Cardiac septum (tissue), 1 donor: ENCODE data around the gene SCRT2. TPM values are rescaled to one million over a fixed set of nuclear protein-coding genes. Genes with fewer than 3 reads are reported as not detected.

Source experiments
- DNase-seq: peaks from one replicate; pipeline ENCODE4 v3.0.0-alpha.2; 2020; ENCODE audit warnings: low spot score
- intact Hi-C: fragments of 100-400 bp; cut with DNase I; formaldehyde crosslinking; loops from one replicate; pipeline ENCODE4 v1.14.0; 2022
- long read RNA-seq: library from polyadenylated mRNA; unstranded; transcript quantifications from one replicate; pipeline ENCODE4 v2.0.0, GENCODE V29; 2021
- total RNA-seq: library from RNA; stranded (reverse); fragmentation: NEBNext Ultra II Directional; extraction: Animal tissue kit (Norgen Biotek cat#: 25700); gene quantifications from one replicate; pipeline ENCODE4 v1.2.1, GENCODE V29; 2021
- donor health status: DM: no; HTN: no; CAD: no.

Gene SCRT2
- total RNA-seq: not detected
- long read RNA-seq: 0 reads

DNA sequence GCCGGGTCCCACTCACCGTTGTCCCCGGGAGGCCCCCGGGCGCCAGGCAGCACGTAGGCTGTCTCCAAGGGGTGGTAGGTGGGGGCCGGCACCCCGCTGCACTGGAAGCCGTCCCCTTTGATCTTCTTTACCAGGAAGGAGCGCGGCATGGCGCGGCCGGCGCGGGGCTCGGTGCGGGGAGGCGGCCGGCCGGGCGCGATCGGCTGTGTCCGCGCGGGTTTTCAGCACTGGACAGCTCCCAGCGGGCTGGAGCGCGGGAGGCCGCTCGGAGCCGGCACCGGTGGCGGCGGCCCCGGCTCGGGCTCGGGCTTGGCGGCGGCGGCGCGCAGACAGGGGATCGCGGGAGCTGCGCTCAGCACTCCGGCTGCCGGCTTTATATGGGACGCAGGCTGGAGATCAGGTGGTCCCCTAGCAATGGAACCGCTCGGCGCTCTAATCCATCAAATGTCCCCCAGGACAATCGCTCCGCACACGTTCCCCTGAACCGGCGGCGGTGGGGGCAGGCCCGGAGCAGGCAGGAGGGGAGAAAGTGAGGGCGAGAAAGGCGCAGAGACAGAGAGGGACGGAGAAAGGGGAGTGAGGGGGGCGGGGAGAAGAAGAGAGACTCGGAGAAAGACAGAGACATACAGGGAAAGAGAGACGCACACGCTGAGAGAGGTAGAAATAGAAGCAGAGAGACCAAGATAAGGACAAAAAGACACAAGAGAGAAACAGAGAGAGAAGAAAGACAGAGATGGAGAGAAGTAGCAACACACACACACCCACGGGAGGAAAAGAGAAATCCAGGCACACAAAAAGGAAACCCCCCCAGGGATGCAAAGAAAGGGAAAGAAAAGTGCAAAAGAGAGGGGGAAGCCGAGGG, at the start of gene SCRT2:
Gene SCRT2, minus strand, starts transcription at position 350 of the 862 bp plus-strand sequence. Its CDS starts 201 bp downstream, at position 149.
- intact Hi-C loops: no loop called here
- DNase-seq: peak; percentile 91

DNA sequence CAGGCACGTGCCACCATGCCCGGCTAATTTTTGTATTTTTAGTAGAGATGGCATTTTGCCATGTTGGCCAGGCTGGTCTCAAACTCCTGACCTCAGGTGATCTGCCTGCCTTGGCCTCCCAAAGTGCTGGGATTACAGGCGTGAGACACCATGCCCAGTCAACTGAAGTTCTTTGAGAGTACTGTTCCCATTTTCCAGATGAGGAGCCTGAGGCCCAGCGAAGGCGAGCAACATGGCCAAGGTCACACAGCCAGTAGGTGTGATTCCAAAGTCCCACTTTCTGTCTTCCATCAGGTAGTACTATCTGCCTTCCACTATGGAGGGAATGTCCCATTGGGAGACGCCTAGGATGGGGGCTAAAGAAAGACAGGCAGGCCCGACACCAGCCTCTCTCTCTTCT, 49.2 kb upstream of the SCRT2 start:
- intact Hi-C loops: loop anchor here (5.0 kb wide), 1 partner anchor 57 kb away; no protein-coding TSS in a partner anchor
- peak; percentile 29 for DNase-seq

DNA sequence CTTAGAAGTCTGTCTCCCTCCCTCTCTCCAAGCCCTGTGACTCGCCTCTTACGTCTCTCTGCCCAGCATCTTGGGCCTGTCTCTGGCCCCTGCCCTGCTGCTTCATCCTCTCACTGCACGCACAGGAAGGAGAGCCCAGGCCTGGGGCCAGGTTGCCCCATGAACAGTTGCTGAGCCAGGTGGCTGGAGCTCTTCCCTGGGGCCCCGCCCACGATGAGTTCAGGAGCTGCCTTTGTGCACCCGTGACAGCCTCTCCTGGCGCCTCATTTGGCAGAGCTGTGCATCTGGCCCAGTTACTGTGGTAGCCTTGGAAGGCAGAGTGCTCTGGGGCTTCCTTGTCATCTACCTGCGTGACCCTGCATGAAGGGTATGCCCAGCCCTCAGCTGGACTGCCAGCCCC, 48.2 kb upstream of the SCRT2 start:
- intact Hi-C loops: no loop called here
- peak; percentile 71 for DNase-seq

- intact Hi-C loops: no loop called here
- peak; percentile 62 for DNase-seq
Measured at GRCh38 chr20:722822-723644, 47.4 kb upstream of the SCRT2 start.

DNA sequence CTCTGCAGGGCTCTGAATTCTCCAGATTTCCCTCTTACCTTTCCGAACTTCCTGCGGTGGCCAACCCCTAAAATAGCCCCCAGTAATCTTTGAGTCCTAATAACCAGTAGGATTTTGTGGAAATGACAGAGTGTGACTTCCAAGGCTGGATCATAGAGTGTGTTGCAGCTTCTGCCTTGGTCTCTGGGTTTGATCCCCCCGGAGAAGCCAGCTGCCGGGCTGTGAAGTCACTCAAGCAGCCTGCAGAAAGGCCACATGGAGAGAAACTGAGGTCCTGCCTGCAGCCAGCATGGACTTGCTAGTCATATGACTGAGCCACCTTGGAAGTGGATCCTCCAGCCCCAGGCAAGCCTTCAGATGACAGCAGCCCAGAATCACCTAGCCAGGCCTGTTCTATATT, 46.3 kb upstream of the SCRT2 start:
- no peak for DNase-seq
- intact Hi-C loops: no loop called here

DNA sequence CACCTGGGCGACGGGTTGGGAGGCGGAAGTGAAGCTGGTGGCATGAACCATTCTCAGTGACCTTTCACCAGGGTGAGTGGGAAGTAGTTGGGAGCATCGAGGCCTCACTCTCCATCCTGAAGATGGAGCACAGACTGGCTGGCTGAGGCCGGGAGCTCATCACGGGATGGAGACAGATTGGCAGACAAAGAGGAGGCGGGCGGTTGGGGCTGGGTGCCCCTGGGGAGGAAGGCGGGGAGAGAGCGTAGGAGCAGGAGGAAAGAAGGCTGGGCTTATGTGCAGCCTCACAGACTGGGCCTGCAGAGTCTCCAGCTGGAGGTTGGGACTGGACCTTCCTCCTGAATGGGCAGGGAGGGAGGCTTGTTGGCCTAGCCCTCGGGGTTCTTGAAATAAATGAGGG, 44.2 kb upstream of the SCRT2 start:
- intact Hi-C loops: no loop called here
- DNase-seq: no peak

DNA sequence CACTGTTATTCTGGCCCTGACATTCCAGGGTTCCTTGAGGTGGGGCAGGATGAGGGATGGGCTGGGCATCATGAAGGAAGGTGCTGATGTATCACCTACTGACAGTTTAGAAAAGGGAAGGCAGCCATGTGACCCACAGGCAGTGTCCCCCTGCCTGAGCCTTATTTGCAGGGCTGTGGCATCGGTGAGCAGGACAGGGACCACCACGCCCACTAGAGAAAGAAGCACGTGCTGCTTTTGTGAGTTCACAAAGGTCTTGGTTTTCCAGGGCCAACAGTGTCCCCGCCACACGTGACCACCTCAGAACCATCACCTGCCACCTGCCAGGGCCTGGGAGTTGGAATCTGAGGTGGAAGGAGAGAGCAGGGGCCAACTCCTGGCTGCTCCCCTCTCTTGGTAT, 43.5 kb upstream of the SCRT2 start:
- no peak for DNase-seq
- intact Hi-C loops: no loop called here

GRCh38 chr20:717832-718231, 42.2 kb upstream of the SCRT2 start:
- DNase-seq: no peak
- intact Hi-C loops: no loop called here

DNA sequence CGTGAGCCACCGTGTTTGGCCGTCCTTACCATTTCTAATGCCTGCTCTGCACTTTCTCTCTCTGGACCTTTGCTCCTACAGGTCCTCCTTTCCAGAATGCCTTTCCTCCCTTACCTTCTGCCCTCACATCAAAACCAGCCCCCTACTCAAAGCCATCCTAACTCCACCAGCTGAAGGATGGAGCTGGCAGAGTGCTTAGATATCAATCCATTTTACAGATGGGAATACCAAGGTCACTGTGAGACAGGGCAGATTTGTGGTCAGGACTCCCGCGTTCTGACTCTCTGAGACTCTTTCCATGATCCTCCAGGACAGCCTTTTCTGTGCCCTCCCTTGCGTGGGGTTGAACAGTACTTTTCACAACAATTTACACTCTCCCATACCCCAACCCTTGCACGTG, 41.7 kb upstream of the SCRT2 start:
- intact Hi-C loops: no loop called here

GRCh38 chr20:714453-714852, 38.9 kb upstream of the SCRT2 start:
- intact Hi-C loops: no loop called here
- no peak for DNase-seq

More for the DNA sequence above, 41.7 kb upstream of the SCRT2 start:
- no peak for DNase-seq

GRCh38 chr20:711576-711975, 36.0 kb upstream of the SCRT2 start:
- peak; percentile 53 for DNase-seq
- intact Hi-C loops: no loop called here

GRCh38 chr20:710780-711450, 35.3 kb upstream of the SCRT2 start:
- DNase-seq: peak; percentile 55
- intact Hi-C loops: no loop called here

GRCh38 chr20:709991-710779, 34.6 kb upstream of the SCRT2 start:
- peak; percentile 24 for DNase-seq

DNA sequence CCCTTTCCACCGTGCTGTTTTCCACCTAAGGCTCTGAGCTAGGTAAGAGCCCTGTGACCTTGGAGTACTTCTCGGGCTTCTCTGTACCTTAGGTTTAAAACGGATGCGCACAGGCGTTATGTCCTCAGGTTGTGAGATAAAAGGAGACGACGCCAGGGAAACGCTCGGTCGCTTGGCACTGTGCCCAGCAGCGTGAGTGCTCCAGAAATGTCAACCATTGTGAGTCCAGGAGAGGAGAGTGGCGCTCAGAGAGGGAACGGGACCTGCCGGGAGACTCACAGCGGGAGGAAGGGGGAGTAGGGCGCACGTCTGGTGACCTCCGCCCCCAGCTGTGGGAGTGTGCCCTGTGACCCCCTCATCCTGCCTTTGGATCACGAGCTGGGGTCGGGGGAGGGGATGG, 33.8 kb upstream of the SCRT2 start:
- peak; percentile 76 for DNase-seq
- intact Hi-C loops: no loop called here

More at GRCh38 chr20:709991-710779, 34.6 kb upstream of the SCRT2 start:
- intact Hi-C loops: no loop called here

GRCh38 chr20:708956-709355, 33.4 kb upstream of the SCRT2 start:
- DNase-seq: peak; percentile 12
- intact Hi-C loops: no loop called here

DNA sequence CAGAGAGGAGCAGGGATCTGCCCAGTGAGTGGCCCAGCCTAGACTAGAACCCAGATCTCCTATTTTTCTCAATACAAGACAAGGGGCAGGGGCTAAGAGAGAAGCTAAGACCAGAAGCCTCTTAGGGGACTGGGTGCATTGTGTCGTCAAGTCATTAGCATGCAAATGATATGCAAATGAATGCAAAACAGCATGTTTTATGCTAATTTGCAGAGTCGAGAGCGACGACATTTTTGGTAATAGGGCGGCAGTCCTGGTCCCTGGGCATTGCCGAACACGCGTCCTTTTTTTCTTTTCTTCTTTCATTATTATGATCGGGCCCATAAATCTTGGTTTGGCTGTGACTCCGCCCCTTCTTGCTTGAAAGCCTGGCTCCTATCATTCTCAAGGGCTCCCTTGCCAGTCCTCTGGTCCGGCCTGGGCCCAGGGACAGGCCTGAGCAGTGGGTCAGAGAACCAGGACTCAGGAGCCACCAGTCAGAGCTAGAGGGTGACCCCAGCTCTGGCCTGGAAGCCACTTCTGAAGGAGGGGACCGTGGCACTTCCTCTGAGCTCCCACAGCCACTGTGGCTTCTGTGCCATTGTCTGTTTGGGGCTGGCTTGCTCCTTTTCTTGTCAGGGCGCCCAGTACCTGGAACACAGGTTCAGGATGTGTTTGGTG, 32.0 kb upstream of the SCRT2 start:
- intact Hi-C loops: no loop called here
- peak; percentile 15 for DNase-seq

DNA sequence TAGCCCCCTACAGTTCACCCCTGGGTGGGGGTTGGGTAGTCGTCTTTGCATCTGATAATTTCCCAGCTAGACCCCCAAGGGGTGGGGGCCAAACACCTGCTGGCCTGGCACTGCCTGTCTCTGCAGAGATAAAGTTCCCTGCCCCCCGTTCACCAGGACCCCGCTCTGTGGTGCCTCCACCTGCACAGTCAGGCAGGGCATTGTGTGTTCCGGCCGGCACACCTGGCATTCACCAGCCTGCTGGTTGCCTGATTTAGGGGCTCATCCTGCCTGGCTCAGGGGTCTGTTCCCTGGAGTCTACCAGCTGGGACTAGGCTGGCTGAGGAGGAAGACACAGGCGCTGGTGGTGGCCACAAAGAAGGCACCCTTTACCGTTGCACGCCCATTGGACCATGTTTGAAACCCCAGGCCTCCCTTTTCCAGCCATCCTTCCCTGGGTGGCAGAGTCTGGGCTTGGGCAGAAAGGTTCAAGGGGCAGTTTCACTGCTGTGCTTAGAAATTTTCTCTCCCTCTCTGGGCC, 30.8 kb upstream of the SCRT2 start:
- DNase-seq: peak; percentile 43
- intact Hi-C loops: no loop called here

DNA sequence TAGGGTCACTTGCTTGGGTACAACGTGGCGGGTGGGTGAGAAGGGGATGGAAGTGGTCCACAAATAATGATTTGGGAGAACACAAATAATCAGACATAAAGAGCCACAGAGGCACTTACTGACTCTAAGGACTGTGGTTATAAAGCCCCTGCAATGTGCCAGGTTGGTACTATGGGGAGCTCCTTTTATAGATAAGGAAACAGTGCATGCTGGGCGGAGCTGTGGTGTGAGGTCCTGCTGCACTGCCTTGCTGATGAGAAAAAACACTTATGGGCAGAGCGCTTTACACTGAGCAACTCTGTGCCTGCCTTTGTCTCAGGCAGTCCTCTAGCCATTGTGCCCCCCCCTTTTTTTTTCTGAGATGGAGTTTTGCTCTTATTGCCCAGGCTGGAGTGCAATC, 29.1 kb upstream of the SCRT2 start:
- intact Hi-C loops: no loop called here

DNA sequence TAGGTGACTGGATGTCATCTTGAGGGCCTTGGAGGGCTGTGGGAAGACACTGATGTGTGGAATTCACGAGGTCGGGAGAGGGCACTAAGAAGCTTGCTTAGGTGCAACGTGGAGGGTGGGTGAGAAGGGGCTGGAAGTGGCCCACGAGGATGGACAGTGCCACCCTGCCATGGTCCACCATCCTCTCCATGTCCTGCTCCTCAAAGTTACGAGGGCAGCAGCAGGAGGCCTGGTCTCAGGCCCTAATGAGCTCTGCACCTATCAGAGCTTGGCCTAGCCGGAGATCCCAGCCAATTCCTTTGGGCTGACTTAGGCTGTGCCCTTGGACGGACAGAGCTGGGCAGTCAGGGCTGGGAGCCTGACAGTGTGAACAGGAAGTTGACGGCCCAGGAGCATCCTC, 27.8 kb upstream of the SCRT2 start:
- DNase-seq: peak; percentile 67
- intact Hi-C loops: no loop called here

More for the DNA sequence above, 29.1 kb upstream of the SCRT2 start:
- DNase-seq: peak; percentile 6
